GM19351 (cell line): Measurements from ENCODE around the gene FOXL2.

Experiments
- ATAC-seq: cut with Tn5 transposase; IDR thresholded peaks from one replicate; pipeline ENCODE4 v1.9.1; 2021; ENCODE audit warnings: mild to moderate bottlenecking, moderate library complexity; ENCODE audit not compliant: unreplicated experiment

The FOXL2 gene

DNA sequence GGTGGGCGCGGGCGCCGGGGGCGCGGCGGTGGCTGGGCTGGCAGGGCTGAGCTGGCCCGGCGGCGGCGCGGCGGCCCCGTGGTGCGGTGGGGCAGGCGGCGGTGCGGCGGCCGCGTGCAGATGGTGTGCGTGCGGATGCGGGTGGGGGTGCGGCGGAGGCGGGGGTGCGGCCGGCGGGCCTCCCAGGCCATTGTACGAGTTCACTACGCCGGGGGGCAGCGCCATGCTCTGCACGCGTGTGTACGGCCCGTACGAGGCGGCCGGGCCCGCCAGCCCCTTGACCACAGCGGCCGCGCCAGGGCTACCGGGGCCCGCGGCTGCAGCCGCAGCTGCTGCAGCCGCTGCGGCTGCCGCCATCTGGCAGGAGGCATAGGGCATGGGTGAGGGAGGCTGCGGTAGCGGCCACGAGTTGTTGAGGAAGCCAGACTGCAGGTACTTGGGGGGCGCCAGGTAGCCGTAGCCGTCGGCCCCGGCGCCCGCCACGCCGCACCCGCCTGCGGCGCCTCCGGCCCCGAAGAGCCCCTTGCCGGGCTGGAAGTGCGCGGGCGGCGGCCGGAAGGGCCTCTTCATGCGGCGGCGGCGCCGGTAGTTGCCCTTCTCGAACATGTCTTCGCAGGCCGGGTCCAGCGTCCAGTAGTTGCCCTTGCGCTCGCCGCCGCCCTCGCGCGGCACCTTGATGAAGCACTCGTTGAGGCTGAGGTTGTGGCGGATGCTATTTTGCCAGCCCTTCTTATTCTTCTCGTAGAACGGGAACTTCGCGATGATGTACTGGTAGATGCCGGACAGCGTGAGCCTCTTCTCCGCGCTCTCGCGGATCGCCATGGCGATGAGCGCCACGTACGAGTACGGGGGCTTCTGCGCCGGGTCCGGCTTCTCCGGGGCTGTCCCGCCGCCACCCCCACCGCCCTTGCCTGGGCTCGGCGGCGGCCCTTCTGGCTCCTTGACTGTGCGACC, 951 bp downstream of the FOXL2 start:
- no peak for ATAC-seq

DNA sequence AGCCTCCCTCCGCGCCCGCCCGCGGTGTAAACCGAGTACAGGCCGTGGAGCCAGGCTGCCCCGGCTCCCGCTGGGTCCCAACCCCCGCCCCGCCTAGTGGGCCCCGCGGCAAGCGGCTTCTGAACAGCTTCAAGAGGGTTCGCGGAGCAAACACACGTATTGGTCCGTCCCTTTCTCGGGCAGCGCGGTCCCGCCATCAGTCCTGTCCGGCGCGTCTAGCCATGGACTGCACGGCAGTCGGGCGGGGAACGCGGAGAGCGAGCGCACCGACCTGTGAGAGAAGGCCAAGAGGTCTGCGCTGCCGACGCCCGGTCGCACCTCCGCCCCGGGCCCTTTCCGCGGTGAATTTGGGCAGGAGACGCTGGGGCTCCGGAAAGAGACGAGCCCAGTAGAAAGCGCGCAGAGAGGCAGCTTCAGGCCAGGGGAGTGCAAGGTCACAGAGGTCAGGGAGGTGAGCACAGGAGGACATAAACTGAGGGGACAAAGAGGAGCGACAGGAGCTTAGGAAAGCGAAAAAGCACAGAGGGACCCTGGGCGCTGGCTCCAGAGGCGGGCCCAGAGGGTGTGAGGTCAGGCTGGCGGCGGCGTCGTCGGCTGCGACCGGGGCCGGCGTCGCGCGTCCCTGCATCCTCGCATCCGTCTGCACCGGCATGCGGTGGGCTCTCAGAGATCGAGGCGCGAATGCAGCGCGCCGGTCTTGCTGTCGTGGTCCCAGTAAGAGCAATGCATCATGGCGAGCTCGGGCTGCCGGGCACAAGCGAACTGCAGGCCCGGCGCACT, 1.8 kb downstream of the FOXL2 start:
- no peak for ATAC-seq

DNA sequence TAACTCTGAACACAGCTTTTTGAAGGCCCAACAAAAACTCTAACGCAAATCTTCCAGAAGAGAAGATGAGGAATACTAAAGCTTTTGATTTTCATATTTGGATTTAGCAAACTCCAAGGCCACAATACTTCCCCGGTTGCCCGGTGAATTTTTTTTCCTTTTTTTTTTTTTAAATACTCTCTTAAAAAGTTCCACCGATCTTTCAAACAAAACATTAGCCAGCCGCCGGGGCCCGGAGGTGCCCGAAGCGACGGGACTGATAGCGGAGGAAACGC, 2.3 kb downstream of the FOXL2 start:
- ATAC-seq = no peak

DNA sequence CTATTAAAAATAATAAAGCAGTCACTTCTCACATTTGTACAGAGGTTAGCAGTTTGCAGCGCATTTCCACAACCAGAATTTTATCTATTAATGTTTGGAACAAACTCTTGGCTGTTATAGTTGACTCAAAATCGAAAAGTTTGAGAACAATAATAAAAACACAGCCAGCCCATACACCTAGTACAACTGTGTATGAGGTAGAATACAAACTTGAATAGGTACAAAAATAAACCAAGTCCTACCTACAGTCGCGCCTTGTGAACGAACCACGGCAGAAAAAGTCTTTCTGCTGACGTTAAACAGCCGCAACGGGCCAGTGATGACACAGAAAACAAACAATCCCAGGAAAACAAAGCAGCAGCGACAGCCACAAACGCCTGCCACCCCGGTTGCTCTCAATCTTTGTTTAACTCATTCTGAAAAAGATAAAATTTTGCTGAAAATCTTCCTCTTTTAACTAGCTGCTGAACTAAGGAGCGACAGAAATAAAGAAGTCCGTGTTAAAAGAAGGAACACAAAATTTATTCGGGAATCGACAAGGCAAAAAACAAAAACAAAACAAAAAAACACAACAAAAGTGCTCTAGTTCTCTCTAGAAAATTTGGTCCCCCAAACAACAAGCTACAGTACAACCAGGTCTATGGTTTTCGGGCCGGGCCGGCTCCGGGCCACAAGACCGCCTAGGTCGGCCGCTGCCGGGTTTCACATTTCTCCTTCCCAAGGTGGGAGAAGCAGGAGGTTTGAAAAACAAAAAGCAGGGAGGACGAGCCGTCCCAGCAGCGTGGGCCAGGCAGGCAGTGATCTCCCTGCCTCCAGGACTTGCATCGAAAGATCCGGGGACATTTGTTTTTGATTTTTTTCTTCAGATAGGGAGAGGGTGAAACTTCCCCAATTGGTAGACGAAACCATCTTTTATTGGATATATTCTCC, 2.9 kb downstream of the FOXL2 start:
- no peak for ATAC-seq

DNA sequence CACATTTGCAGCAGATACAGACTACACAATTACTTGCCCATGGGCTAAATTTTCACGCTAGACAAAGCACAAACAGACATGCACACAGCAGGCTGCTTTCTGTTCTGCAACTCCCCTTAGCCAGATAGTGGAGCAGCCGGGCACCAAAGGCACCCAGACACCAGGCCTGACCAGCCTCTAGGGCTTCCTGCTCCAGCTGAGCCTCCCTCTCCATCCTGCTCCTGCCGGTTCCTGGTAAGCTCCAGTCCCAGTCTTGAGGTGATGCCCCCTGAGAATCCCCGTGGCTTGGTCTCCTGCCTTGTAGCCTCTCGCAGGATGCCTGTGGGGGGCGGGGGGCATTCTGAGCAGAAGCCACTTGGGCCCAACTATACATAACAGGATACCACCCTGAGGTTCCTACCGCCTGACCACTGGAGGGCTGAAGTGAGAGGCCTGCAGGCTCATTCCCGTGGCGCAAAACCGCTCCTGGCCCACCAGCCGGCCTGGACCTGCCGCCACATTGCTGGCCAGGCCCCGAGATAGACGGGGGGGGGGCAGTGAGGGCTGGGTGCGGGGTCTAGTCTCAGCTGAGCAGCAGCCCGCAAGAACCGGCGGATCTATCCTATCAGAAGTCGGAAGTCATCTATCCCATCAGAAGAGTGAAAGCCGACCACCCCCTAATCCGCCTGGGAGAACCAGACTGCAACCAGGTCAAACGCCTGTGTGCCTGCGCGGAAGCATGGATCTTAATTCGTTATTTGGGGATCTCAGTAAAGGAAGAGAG, 3.9 kb downstream of the FOXL2 start:
- ATAC-seq = no peak

DNA sequence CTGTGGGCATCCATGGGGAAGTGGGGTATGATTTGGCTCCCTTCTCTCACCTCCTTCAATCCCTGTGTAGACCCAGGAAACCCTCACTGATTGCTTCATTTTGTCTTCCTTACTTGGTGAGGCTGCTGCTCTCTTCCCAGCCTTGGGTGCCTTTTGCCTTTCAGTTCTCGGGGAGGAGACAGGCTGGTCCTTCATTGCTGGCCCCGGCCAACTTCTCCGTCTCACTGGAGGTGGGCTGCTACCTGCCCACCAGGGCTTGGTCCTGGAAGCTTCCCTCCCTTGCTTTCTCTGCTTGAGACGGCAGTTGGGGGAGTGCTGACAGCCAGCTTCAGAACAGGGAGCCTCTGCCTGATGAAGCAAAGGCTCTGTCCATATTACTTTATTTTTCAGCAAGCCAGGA, 4.7 kb downstream of the FOXL2 start:
- ATAC-seq = no peak

DNA sequence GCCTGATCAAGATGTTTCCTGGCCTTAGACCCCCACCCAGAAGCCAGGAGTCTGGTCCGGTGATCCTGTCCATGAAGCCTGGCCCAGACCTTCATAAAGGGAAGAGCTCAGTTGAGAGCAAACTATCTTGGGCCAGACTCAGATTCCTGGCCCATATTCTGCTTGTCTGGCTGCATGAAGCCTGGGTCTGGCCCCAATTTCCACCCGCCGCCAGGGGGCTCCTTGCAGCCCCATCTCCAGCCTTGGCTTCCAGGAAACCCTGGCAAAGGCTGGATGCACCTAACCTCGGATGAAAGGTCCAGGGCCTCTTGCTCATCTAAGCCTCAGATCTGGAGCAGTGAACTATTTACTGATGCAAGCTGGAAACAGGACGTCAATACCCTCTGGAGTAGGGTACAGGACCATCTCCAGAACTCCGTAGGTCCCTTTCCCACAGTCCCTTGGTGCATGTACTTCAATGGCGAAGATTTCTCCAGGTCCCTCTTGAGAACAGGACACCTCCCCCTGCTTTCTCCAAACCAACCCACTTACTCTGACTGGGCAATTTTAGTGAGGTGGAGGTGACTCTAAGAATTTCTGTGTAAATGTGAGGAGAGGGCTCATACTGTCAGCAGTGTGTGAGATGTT, 5.6 kb downstream of the FOXL2 start:
- ATAC-seq = no peak

DNA sequence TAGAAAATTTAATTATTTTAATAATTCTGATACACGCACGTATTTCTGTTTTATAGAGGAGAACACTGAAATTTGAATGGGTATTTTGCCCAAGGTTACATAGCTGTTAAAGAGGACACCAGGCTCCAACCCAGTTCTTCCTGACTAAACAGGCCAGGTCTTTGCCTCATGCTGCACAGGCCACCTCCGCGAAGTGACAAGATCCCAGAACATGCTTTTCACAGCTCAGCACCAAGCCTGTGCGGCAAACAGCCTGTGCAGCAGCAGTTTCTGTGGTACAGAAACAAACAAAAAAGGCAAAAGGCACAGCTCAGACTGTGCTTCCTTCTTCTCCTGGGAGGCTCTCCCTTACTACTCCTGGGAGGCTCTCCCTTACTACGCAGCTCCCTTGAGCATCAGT, 6.5 kb downstream of the FOXL2 start:
- ATAC-seq = no peak

DNA sequence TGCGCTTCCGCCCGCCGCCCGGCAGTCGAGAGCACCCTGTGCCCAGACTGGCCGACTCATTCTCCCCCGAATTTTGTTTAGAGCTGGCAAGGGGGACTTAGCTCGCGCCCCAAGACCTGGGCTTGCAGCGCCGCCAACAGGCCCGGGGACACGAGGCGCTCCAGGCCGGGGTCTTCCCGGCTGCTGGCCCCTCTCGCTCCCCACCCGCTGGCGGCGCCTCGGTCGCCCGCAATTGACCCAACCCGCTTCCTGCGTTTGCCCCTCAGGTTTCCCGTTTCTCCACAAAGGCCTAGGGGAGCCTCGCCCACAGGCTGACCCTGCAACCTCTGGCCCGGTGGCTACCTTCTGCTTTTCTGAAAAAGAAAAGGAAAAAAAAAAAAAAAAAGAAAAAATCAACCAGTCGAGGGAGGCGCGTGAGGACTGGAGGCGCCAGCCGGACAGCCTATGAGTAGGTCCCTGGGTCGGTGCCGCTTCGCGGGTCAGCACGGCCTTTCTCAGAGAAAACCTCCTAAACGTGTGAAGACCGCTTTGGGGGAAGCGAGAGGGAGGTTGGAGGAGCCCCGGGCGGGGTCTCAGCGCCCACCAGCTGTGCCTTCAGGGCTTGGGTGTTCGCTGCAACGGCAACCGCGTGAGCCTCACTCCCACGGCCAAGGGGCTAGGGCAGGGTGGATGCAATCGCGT, 7.2 kb downstream of the FOXL2 start:
- ATAC-seq = no peak

DNA sequence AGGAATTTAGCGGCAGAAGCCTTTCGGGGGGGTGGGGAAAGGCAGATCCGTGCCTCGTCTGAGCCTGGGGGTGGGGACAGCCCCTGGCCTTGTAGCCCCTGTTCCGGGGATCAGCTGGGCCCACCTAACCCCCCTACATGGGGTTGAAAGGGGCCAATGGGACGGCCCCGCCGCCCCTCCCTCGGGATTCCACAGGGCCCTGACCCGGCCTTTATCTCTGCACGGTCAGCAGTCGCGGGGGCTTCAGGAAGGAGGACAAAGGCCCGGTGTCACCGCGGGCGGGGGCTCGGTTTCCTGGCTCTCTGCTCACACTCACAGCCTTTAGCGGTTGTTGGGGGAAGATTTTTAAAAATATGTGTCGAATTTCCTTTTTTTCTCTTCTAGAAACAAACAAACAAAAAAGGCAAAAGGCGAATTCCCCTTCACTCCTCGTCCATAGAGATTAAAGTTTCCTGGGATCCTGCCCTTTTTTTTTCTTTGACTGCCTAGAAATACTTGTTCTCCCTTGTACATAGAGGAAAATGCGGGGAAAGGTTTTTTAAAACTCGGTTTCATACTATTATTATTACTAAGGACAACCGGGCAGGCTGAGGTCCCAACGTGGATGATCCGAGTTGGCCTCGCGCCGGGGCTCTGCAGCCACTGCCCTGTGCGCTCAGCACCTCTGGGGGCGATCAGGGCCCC, 7.9 kb downstream of the FOXL2 start:
- no peak for ATAC-seq

DNA sequence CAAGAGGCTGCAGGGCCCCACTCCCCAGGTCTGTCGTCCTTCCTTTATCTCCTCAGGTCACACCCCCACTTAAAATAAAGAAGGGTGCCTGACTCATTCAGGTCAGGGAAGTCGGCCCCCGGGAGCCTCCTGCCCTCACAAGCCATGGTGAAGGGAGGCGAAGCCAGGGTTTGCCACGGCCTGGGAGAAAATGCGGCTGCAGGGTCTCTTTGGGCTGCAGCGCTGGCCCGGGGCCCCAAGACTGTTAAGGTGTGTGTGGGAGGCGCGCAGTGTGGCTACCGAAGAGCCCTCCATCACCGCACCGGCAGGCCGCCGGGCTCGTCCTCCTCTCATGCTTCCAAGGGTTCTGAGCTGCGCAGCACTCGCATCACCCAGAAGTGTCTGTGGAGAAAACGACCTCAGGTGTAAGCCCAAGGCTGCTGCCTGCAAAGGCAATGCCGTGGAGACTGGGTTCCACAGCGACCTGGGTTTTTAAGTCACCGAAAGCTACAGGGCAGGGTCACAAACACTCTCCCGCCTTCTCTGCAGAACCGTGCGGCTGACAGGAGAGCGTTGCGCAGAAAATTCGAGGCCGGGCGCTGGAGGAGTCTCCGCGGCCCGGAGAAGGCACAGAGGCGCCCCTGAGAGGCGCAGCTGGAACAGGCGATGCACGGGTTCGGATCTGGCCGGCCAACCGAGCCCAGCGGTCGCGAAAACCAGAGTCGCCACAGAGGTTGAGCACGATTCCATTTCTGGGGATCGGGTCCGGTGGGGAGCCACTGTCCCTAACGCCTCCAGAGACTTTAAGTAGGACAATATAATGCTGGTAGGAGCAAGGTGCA, 8.7 kb downstream of the FOXL2 start:
- ATAC-seq = no peak

DNA sequence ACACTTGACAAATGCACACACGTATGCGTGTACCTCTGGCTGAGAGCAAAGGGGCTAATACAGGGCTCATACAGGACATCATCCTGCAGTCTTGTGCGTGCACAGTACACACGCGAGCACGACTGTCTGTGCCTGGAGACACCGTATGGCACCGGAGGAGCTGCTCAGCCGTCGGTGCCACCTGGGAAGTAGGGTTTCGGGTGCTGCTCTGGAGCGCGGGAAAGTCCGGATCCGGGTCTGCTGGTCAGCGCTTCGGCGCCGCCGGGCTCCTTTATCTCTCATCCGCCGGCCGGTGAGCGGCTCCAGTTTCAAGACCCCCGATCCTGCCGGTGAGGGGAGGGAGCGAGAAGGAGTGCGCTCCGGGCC, 9.3 kb downstream of the FOXL2 start:
- ATAC-seq = no peak

DNA sequence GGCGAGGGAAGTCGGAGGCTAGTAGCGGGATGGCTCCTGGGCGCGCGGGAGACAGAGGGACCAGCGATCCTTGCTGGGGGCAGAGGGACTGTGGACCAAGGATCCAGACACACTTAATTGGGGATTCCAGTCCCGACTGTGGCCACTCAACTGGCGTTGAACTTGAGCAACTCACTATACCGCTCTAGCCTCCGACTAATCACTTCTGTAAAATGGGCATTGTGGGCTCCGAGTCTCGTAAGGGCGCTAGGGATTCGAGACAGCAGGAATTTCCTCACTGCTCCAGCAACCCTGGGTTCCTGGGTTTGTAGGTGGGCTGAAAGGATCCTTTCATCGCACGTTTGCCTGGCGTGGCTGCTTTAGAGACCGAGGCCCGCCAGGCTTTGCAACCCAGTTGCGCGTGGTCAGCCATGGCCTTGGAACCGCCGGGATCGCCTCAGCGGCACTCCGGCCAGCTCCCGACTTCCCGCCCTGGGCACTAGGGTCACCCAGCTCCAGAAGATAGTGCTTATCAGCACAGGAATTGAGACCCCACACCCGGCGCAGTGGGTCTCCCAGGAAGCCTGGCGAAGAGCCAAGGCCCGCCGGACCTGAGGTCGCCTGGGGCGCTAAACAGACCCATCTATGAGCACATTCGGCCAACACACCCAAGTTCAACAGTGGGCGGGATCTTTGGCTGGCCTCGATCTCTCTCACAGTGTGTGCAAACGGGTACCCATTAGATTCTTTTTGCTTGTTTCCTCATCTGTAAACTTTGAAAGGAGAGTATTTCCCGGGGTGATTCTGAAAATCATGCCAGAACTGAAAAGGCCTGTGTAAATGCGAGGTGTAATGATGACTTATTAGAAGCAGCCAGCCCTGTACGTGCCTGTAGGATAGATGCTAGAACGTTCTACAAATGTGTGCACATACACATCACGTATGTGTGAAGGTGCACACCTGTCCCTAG, 9.9 kb downstream of the FOXL2 start:
- no peak for ATAC-seq

DNA sequence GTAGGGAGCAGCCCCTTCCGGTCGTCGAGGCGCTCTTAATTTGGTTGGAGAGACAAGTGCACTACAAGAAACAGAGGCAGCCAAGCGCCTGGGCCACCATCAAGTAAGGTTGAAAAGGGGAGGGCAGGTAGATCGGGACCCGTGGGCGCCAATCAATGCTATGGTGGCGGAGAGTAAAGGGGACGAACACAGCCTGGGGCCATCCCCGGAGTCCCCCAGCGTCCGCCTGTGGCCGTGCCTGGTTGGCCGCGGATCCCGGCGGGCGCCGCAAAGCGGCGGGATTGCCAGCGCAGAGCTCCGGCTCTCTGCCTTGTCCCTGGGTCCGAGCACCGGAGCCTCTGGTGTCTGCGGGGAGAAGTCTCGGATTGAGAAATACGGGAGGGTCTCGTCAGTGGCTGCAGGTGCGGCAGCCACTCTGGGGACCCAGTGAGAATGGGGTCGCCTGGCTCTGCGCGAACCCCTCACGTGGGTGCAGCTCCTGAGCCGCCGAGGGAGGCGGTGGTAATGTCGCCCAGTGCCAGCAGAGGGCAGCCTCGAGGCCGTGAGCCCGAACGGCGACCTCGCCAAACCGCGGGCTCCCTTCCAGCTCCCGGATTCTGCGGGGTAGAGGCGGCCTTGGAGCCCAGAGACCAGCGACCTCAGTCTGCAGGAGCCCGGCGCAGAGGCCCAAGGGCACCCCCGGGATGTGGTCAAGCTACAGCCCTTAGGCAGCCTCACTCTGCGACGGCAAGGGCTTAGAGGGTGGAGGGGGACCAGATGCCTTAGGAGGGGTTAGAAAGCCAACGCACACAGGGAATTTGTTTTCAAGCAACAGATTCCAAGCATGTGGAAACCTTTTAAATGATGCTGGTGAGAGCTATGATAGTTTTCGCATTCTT, 10.8 kb downstream of the FOXL2 start:
- peak; percentile 78 for ATAC-seq

DNA sequence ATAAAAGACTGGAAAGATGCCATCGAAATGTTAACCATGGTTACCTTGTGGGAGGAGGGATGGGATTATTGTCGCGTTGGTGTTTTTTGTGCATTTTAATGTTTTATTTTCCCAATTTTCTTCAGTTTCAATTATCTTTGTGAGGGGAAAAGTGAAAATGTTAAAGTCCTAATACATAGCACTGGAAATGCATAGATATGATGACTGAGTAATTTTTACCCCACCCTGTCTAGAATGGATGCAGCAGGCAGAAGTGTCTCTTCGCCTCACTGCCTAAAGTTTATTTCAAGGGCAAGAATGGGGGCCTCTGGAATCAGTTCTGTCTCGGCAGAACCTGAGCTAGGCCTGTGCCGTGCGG, 11.5 kb downstream of the FOXL2 start:
- no peak for ATAC-seq
